ENCODE results near the gene CES3.

- TF ChIP-seq CTCF (IDR thresholded peaks at IDR 0.05; ENCODE audit: extremely low read depth in 1 of 2, insufficient read depth in 1 of 2, low read depth in 1 of 2, low read length in 2 of 2) (no peak), POLR2AphosphoS5 (IDR thresholded peaks at IDR 0.05; ENCODE audit: insufficient read depth, low read depth, low read length) (no peak), EZH2 (IDR thresholded peaks at IDR 0.05; ENCODE audit: borderline replicate concordance, low read depth, low read length, severe bottlenecking) (no peak), MYC (IDR thresholded peaks at IDR 0.05; ENCODE audit: low read depth, low read length) (no peak), POLR2A (IDR thresholded peaks at IDR 0.05; ENCODE audit: low read depth, low read length) (no peak), MAX (IDR thresholded peaks at IDR 0.05; ENCODE audit: insufficient read depth, insufficient read length) (no peak), JUN (IDR thresholded peaks at IDR 0.05; ENCODE audit: borderline replicate concordance, insufficient read depth, insufficient read length, low read depth) (no peak)
These were observed 8.5 kb upstream of the CES3 start for GRCh38 chr16:66952430-66953110.

Measured in endothelial cell of umbilical vein (primary cell).